Skeletal muscle tissue (tissue), 4 donors: ENCODE data around the gene AKAP9. TPM values are rescaled to one million over a fixed set of nuclear protein-coding genes. Genes with fewer than 3 reads are reported as not detected.
"Not testable (repeated sequence)": the region's sequence is repeated elsewhere in the genome, so short reads cannot be mapped to it uniquely, and the experiment has no call there.

Experiments used
- H3K27ac ChIP-seq: one replicate; pipeline ENCODE4 v1.7.0; 2013; ENCODE audit warnings: mild to moderate bottlenecking, low read depth, low read length, inconsistent platforms
- H3K27me3 ChIP-seq, 3 donors: one replicate each; pipeline ENCODE4 v1.7.0; 2013; ENCODE audit warnings: low read length in 3 of 3; ENCODE audit not compliant: control insufficient read depth in 3 of 3, insufficient read depth in 3 of 3
- H3K36me3 ChIP-seq, 3 donors: one replicate each; pipeline ENCODE4 v1.7.0; 2013; ENCODE audit warnings: low read length in 3 of 3; ENCODE audit not compliant: control insufficient read depth in 3 of 3, insufficient read depth in 3 of 3
- H3K4me1 ChIP-seq, 3 donors: one replicate each; pipeline ENCODE4 v1.7.0; 2013; ENCODE audit warnings: low read length in 3 of 3, mild to moderate bottlenecking in 3 of 3; ENCODE audit not compliant: control insufficient read depth in 3 of 3, insufficient read depth in 3 of 3
- H3K4me3 ChIP-seq, 3 donors: one replicate each; pipeline ENCODE4 v1.7.0; 2013; ENCODE audit warnings: low read length in 3 of 3
- H3K9ac ChIP-seq, 3 donors: one replicate each; pipeline ENCODE4 v1.7.0; 2013; ENCODE audit warnings: low read length in 3 of 3, mild to moderate bottlenecking in 3 of 3, moderate library complexity in 2 of 3, low read depth in 1 of 3
- H3K9me3 ChIP-seq, 3 donors: one replicate each; pipeline ENCODE4 v1.7.0; 2013; ENCODE audit warnings: low read length in 3 of 3; ENCODE audit not compliant: control insufficient read depth in 3 of 3
- total RNA-seq: library from RNA; depleted of rRNA; stranded (reverse); fragments of >200 nt; gene quantifications from one replicate; pipeline ENCODE4 v1.2.3, GENCODE V29; 2014
- donor health status: Osteomylitis.

AKAP9 gene
- total RNA-seq, 1 donor from 2014 or later: 57.9 TPM

- Histone ChIP-seq H3K27me3 (no peaks in the 10 kb centered on the region), H3K4me1 (no peaks in the 10 kb centered on the region), H3K36me3 (peaks cover 20 to 47% (median 42%) of the 10 kb centered on the region in 3 donors), H3K9me3 (no peaks in the 10 kb centered on the region), H3K4me3 (no peak overlapping the region), H3K9ac (no peak overlapping the region), H3K27ac (no peak overlapping the region)
Observed at GRCh38 chr7:92071032-92071431, 130.4 kb downstream of the AKAP9 start.

GRCh38 chr7:92072121-92072520 is 131.5 kb downstream of the AKAP9 start:
- Histone ChIP-seq H3K27ac (no peak overlapping the region), H3K36me3 (peaks cover 20 to 47% (median 41%) of the 10 kb centered on the region in 3 donors), H3K9ac (no peak overlapping the region), H3K27me3 (no peaks in the 10 kb centered on the region), H3K9me3 (no peaks in the 10 kb centered on the region), H3K4me1 (no peaks in the 10 kb centered on the region), H3K4me3 (no peak overlapping the region)

DNA sequence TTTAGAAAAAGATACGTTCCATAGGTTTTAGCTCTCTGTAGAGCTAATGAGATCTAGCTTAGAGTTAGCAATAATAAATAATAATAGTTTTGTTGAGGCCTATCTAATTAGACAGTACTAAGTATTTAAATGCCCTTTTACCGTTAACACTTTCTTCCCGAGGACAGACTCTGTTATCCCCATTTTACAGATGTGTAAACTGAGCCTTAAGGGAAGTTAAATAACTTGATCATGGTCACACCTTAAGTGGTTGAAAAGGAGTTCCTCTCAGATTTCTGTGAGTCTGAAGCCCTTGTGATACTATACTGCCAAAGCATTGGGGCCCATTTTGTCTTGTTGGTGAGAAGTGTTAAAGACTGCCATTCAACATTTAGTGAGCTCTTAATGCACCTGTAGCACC is 132.0 kb downstream of the AKAP9 start:
- H3K9ac ChIP-seq: no peak overlapping the region
- H3K4me1 ChIP-seq: no peaks in the 10 kb centered on the region
- H3K27ac ChIP-seq: no peak overlapping the region
- H3K36me3 ChIP-seq: peaks cover 19 to 44% (median 40%) of the 10 kb centered on the region in 3 donors
- H3K9me3 ChIP-seq: no peaks in the 10 kb centered on the region
- no peaks in the 10 kb centered on the region for H3K27me3 ChIP-seq
- no peak overlapping the region for H3K4me3 ChIP-seq

- Histone ChIP-seq H3K36me3 (peaks cover 19 to 53% (median 46%) of the 10 kb centered on the region in 3 donors), H3K9ac (no peak overlapping the region), H3K27ac (no peak overlapping the region), H3K4me1 (no peaks in the 10 kb centered on the region), H3K27me3 (no peaks in the 10 kb centered on the region), H3K9me3 (no peaks in the 10 kb centered on the region), H3K4me3 (no peak overlapping the region)
Observed at GRCh38 chr7:92075455-92076158, 134.9 kb downstream of the AKAP9 start.

GRCh38 chr7:92076509-92076908 is 135.8 kb downstream of the AKAP9 start:
- Histone ChIP-seq H3K9me3 (no peaks in the 10 kb centered on the region), H3K27ac (no peak overlapping the region), H3K4me1 (no peaks in the 10 kb centered on the region), H3K9ac (no peak overlapping the region), H3K27me3 (no peaks in the 10 kb centered on the region), H3K4me3 (no peak overlapping the region), H3K36me3 (peaks cover 17 to 51% (median 45%) of the 10 kb centered on the region in 3 donors)

- not testable (repeated sequence) for H3K4me1 ChIP-seq, H3K27ac ChIP-seq, H3K4me3 ChIP-seq, H3K9me3 ChIP-seq, H3K27me3 ChIP-seq, H3K9ac ChIP-seq
- peaks cover 33 to 72% (median 69%) of the 10 kb centered on the region in 3 donors for H3K36me3 ChIP-seq
Observed at GRCh38 chr7:92083922-92084321, 143.3 kb downstream of the AKAP9 start.

- no peaks in the 10 kb centered on the region for H3K9me3 ChIP-seq
- H3K27ac ChIP-seq: no peak overlapping the region
- H3K4me1 ChIP-seq: no peaks in the 10 kb centered on the region
- no peaks in the 10 kb centered on the region for H3K27me3 ChIP-seq
- no peak overlapping the region for H3K9ac ChIP-seq
- H3K36me3 ChIP-seq: peaks cover 34 to 70% (median 56%) of the 10 kb centered on the region in 3 donors
- no peak overlapping the region for H3K4me3 ChIP-seq
Observed at GRCh38 chr7:92088266-92088665, 147.6 kb downstream of the AKAP9 start.

GRCh38 chr7:92092210-92092609 is 151.5 kb downstream of the AKAP9 start:
- H3K9ac ChIP-seq: no peak overlapping the region
- no peaks in the 10 kb centered on the region for H3K27me3 ChIP-seq
- peaks cover 27 to 55% (median 50%) of the 10 kb centered on the region in 3 donors for H3K36me3 ChIP-seq
- H3K27ac ChIP-seq: no peak overlapping the region
- H3K4me3 ChIP-seq: no peak overlapping the region
- H3K9me3 ChIP-seq: no peaks in the 10 kb centered on the region
- no peaks in the 10 kb centered on the region for H3K4me1 ChIP-seq

GRCh38 chr7:92095380-92095779 is 154.7 kb downstream of the AKAP9 start:
- no peak overlapping the region for H3K9ac ChIP-seq
- H3K36me3 ChIP-seq: peaks cover 39 to 64% (median 59%) of the 10 kb centered on the region in 3 donors
- no peaks in the 10 kb centered on the region for H3K4me1 ChIP-seq
- no peak overlapping the region for H3K27ac ChIP-seq
- no peaks in the 10 kb centered on the region for H3K9me3 ChIP-seq
- H3K27me3 ChIP-seq: no peaks in the 10 kb centered on the region
- H3K4me3 ChIP-seq: no peak overlapping the region

DNA sequence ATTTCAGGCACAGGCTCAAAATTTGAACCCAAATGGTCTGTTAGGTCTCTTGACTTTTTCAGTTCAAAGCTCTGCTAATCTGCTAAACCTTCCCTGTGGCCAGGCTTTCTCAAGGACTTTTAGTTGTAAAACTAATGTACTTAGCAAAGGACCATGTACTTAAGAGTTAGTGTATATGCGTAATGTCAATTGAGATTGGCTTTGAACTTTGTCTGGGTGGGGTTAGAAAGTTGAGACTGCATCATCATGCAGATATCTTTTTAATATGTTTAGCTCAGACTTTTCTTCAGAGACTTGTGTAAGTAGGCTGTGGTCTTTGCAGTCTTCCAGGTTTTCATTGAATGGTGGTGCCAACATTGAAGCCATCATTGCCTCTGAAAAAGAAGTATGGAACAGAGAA is 159.9 kb downstream of the AKAP9 start:
- Histone ChIP-seq H3K4me1 (no peaks in the 10 kb centered on the region), H3K9ac (no peak overlapping the region), H3K27me3 (no peaks in the 10 kb centered on the region), H3K36me3 (peaks cover 47 to 80% (median 74%) of the 10 kb centered on the region in 3 donors), H3K4me3 (no peak overlapping the region), H3K9me3 (no peaks in the 10 kb centered on the region), H3K27ac (no peak overlapping the region)
